GM21515 (cell line): ENCODE data around the gene G6PC3.
"Not testable (repeated sequence)": the region's sequence is repeated elsewhere in the genome, so short reads cannot be mapped to it uniquely, and the experiment has no call there.

Experiments
- ATAC-seq: cut with Tn5 transposase; IDR thresholded peaks from one replicate; pipeline ENCODE4 v1.9.1; 2021; ENCODE audit not compliant: unreplicated experiment

Gene G6PC3

GRCh38 chr17:44105941-44106340, 35.4 kb downstream of the G6PC3 start:
- ATAC-seq, result no peak

GRCh38 chr17:44106801-44107200, 36.3 kb downstream of the G6PC3 start:
- ATAC-seq, result no peak

GRCh38 chr17:44108440-44109311, 38.1 kb downstream of the G6PC3 start:
- no peak for ATAC-seq

- ATAC-seq, result no peak
These were observed 38.7 kb downstream of the G6PC3 start for GRCh38 chr17:44109312-44109630.

GRCh38 chr17:44110011-44110686, 39.6 kb downstream of the G6PC3 start:
- ATAC-seq, result no peak

- ATAC-seq, result peak; percentile 56
These were observed 40.5 kb downstream of the G6PC3 start for GRCh38 chr17:44110823-44111633.

- no peak for ATAC-seq
These were observed 41.2 kb downstream of the G6PC3 start for GRCh38 chr17:44111777-44112176.

GRCh38 chr17:44112284-44113280, 42.0 kb downstream of the G6PC3 start:
- no peak for ATAC-seq

- ATAC-seq, result no peak
These were observed 42.8 kb downstream of the G6PC3 start for GRCh38 chr17:44113382-44113781.

- no peak for ATAC-seq
These were observed 43.6 kb downstream of the G6PC3 start for GRCh38 chr17:44113868-44114840.

GRCh38 chr17:44115585-44116415, 45.3 kb downstream of the G6PC3 start:
- no peak for ATAC-seq

GRCh38 chr17:44117351-44117750, 46.8 kb downstream of the G6PC3 start:
- no peak for ATAC-seq

- no peak for ATAC-seq
These were observed 48.0 kb downstream of the G6PC3 start for GRCh38 chr17:44118427-44119050.

- ATAC-seq, result no peak
These were observed 48.5 kb downstream of the G6PC3 start for GRCh38 chr17:44119062-44119461.

- no peak for ATAC-seq
These were observed 49.3 kb downstream of the G6PC3 start for GRCh38 chr17:44119798-44120197.

GRCh38 chr17:44120281-44120680, 49.7 kb downstream of the G6PC3 start:
- ATAC-seq, result not testable (repeated sequence)

- no peak for ATAC-seq
These were observed 50.5 kb downstream of the G6PC3 start for GRCh38 chr17:44120851-44121605.
